Measurements from ENCODE around the gene OR10X1.

OR10X1 gene
- total RNA-seq = 0 reads per million in 2 donors

GRCh38 chr1:158579733-158580132, at the start of gene OR10X1:
OR10X1 (minus strand) TSS chr1:158579899; CDS start chr1:158579899, 0 bp downstream.
- DNase-seq = no peak

GRCh38 chr1:158613764-158614163, 34.1 kb upstream of the OR10X1 start:
- DNase-seq = no peak

GRCh38 chr1:158611916-158612315, 32.2 kb upstream of the OR10X1 start:
- DNase-seq = no peak

GRCh38 chr1:158607296-158607695, 27.6 kb upstream of the OR10X1 start:
- no peak for DNase-seq

GRCh38 chr1:158604968-158605367, 25.3 kb upstream of the OR10X1 start, which contains the start of gene OR10Z1:
OR10Z1 (plus strand) TSS chr1:158605268; CDS start chr1:158606439, 1,171 bp downstream.
- DNase-seq = no peak

- no peak for DNase-seq
These were observed 21.0 kb upstream of the OR10X1 start for GRCh38 chr1:158600735-158601134.

GRCh38 chr1:158586942-158587341, 7.2 kb upstream of the OR10X1 start:
- no peak for DNase-seq

- no peak for DNase-seq
These were observed 4.3 kb upstream of the OR10X1 start for GRCh38 chr1:158583962-158584361.

- DNase-seq = no peak
These were observed 2.1 kb downstream of the OR10X1 start for GRCh38 chr1:158577561-158577960.

GRCh38 chr1:158572226-158572625, 7.5 kb downstream of the OR10X1 start:
- no peak for DNase-seq

- DNase-seq = no peak
These were observed 9.2 kb downstream of the OR10X1 start, which contains the start of gene OR6P1 for GRCh38 chr1:158570480-158570879. OR6P1 (minus strand) TSS chr1:158570580; CDS start chr1:158563604, 6,976 bp downstream.

GRCh38 chr1:158564608-158565007, 15.1 kb downstream of the OR10X1 start:
- no peak for DNase-seq

- DNase-seq = no peak
These were observed 15.8 kb downstream of the OR10X1 start for GRCh38 chr1:158563853-158564252.

- no peak for DNase-seq
These were observed 20.0 kb downstream of the OR10X1 start for GRCh38 chr1:158559696-158560095.

GRCh38 chr1:158554352-158554751, 25.3 kb downstream of the OR10X1 start, which contains the start of gene OR6Y1:
OR6Y1 (minus strand) TSS chr1:158554405; CDS start chr1:158548105, 6,300 bp downstream.
- no peak for DNase-seq

GRCh38 chr1:158552296-158552695, 27.4 kb downstream of the OR10X1 start:
- no peak for DNase-seq

GRCh38 chr1:158547533-158547932, 32.2 kb downstream of the OR10X1 start:
- no peak for DNase-seq

- DNase-seq = no peak
These were observed 42.1 kb downstream of the OR10X1 start for GRCh38 chr1:158537609-158538008.

GRCh38 chr1:158534496-158534895, 45.2 kb downstream of the OR10X1 start:
- DNase-seq = no peak
